Measurements from ENCODE around the gene MPPED1.

DNA sequence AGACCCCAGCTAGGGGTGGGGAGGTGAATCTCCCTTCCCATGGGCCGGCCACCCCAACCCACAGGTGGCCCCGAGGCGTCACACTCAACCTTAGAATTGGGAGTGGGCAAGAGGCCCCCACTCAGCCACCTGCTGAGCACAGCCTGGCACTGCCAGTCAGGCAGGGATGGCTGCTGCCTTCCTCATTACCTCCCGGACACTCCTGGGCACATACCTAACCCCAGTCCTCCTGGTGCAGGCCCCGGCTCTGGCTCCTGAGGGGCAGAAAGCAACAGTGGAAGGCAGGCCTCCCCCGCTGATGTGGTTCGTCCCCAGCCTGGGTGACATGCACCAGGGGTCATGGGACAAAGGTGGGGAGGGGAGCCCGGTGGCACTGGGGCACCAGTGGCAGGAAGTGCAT is 103.6 kb downstream of the MPPED1 start:
- TF ChIP-seq, protein P1, sequence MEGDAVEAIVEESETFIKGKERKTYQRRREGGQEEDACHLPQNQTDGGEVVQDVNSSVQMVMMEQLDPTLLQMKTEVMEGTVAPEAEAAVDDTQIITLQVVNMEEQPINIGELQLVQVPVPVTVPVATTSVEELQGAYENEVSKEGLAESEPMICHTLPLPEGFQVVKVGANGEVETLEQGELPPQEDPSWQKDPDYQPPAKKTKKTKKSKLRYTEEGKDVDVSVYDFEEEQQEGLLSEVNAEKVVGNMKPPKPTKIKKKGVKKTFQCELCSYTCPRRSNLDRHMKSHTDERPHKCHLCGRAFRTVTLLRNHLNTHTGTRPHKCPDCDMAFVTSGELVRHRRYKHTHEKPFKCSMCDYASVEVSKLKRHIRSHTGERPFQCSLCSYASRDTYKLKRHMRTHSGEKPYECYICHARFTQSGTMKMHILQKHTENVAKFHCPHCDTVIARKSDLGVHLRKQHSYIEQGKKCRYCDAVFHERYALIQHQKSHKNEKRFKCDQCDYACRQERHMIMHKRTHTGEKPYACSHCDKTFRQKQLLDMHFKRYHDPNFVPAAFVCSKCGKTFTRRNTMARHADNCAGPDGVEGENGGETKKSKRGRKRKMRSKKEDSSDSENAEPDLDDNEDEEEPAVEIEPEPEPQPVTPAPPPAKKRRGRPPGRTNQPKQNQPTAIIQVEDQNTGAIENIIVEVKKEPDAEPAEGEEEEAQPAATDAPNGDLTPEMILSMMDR (IDR thresholded peaks at IDR 0.05; ENCODE audit: insufficient read depth, low read depth, low read length) = no peak
- TF ChIP-seq EZH2 (IDR thresholded peaks at IDR 0.05; ENCODE audit: insufficient read depth, low read length) = no peak

Data from astrocyte (in vitro differentiated cells and primary cell).